ENCODE data around the gene MEGF11. TPM values are rescaled to one million over a fixed set of nuclear protein-coding genes. Genes with fewer than 3 reads are reported as not detected.

MEGF11 gene
- total RNA-seq, 1 experiment from 2014 or later, result 0.76 TPM

- no peak for DNase-seq
- Histone ChIP-seq H3K27me3 (ENCODE audit: control insufficient read depth, insufficient read depth, low read length) (no peaks in the 10 kb centered on the region), H3K4me3 (ENCODE audit: insufficient read depth, low read depth, low read length) (no peak overlapping the region), H3K36me3 (replicated peaks; ENCODE audit: control insufficient read depth, insufficient read depth, low read length) (no peaks in the 10 kb centered on the region)
These were observed 83.9 kb downstream of the MEGF11 start for GRCh38 chr15:66169625-66170024.

GRCh38 chr15:66169023-66169422, 84.5 kb downstream of the MEGF11 start:
- Histone ChIP-seq H3K36me3 (replicated peaks; ENCODE audit: control insufficient read depth, insufficient read depth, low read length) (no peaks in the 10 kb centered on the region), H3K27me3 (ENCODE audit: control insufficient read depth, insufficient read depth, low read length) (no peaks in the 10 kb centered on the region), H3K4me3 (ENCODE audit: insufficient read depth, low read depth, low read length) (no peak overlapping the region)
- no peak for DNase-seq

GRCh38 chr15:66167854-66168253, 85.7 kb downstream of the MEGF11 start:
- Histone ChIP-seq H3K27me3 (ENCODE audit: control insufficient read depth, insufficient read depth, low read length) (no peaks in the 10 kb centered on the region), H3K4me3 (ENCODE audit: insufficient read depth, low read depth, low read length) (no peak overlapping the region), H3K36me3 (replicated peaks; ENCODE audit: control insufficient read depth, insufficient read depth, low read length) (no peaks in the 10 kb centered on the region)
- no peak for DNase-seq

- H3K4me3 ChIP-seq (ENCODE audit: insufficient read depth, low read depth, low read length), result no peak overlapping the region
- no peak for DNase-seq
- no peaks in the 10 kb centered on the region for H3K36me3 ChIP-seq (replicated peaks; ENCODE audit: control insufficient read depth, insufficient read depth, low read length)
- H3K27me3 ChIP-seq (ENCODE audit: control insufficient read depth, insufficient read depth, low read length), result no peaks in the 10 kb centered on the region
These were observed 87.7 kb downstream of the MEGF11 start for GRCh38 chr15:66165856-66166255.

- Histone ChIP-seq H3K4me3 (ENCODE audit: insufficient read depth, low read depth, low read length) (no peak overlapping the region), H3K36me3 (replicated peaks; ENCODE audit: control insufficient read depth, insufficient read depth, low read length) (no peaks in the 10 kb centered on the region), H3K27me3 (ENCODE audit: control insufficient read depth, insufficient read depth, low read length) (no peaks in the 10 kb centered on the region)
- DNase-seq, result no peak
These were observed 88.8 kb downstream of the MEGF11 start for GRCh38 chr15:66164788-66165187.

- no peak for DNase-seq
- H3K36me3 ChIP-seq (replicated peaks; ENCODE audit: control insufficient read depth, insufficient read depth, low read length), result no peaks in the 10 kb centered on the region
- H3K4me3 ChIP-seq (ENCODE audit: insufficient read depth, low read depth, low read length), result no peak overlapping the region
- H3K27me3 ChIP-seq (ENCODE audit: control insufficient read depth, insufficient read depth, low read length), result no peaks in the 10 kb centered on the region
These were observed 90.0 kb downstream of the MEGF11 start for GRCh38 chr15:66163553-66163952.

- DNase-seq, result no peak
- Histone ChIP-seq H3K27me3 (ENCODE audit: control insufficient read depth, insufficient read depth, low read length) (no peaks in the 10 kb centered on the region), H3K4me3 (ENCODE audit: insufficient read depth, low read depth, low read length) (no peak overlapping the region), H3K36me3 (replicated peaks; ENCODE audit: control insufficient read depth, insufficient read depth, low read length) (no peaks in the 10 kb centered on the region)
These were observed 91.3 kb downstream of the MEGF11 start for GRCh38 chr15:66162286-66162685.

- Histone ChIP-seq H3K36me3 (replicated peaks; ENCODE audit: control insufficient read depth, insufficient read depth, low read length) (no peaks in the 10 kb centered on the region), H3K4me3 (ENCODE audit: insufficient read depth, low read depth, low read length) (no peak overlapping the region), H3K27me3 (ENCODE audit: control insufficient read depth, insufficient read depth, low read length) (no peaks in the 10 kb centered on the region)
- DNase-seq, result no peak
These were observed 91.9 kb downstream of the MEGF11 start for GRCh38 chr15:66161575-66162118.

- DNase-seq, result no peak
- Histone ChIP-seq H3K36me3 (replicated peaks; ENCODE audit: control insufficient read depth, insufficient read depth, low read length) (no peaks in the 10 kb centered on the region), H3K27me3 (ENCODE audit: control insufficient read depth, insufficient read depth, low read length) (no peaks in the 10 kb centered on the region), H3K4me3 (ENCODE audit: insufficient read depth, low read depth, low read length) (no peak overlapping the region)
These were observed 92.4 kb downstream of the MEGF11 start for GRCh38 chr15:66161108-66161507.

GRCh38 chr15:66157507-66157906, 96.0 kb downstream of the MEGF11 start:
- no peak for DNase-seq
- no peak overlapping the region for H3K4me3 ChIP-seq (ENCODE audit: insufficient read depth, low read depth, low read length)
- no peaks in the 10 kb centered on the region for H3K27me3 ChIP-seq (ENCODE audit: control insufficient read depth, insufficient read depth, low read length)
- no peaks in the 10 kb centered on the region for H3K36me3 ChIP-seq (replicated peaks; ENCODE audit: control insufficient read depth, insufficient read depth, low read length)

- Histone ChIP-seq H3K36me3 (replicated peaks; ENCODE audit: control insufficient read depth, insufficient read depth, low read length) (no peaks in the 10 kb centered on the region), H3K4me3 (ENCODE audit: insufficient read depth, low read depth, low read length) (no peak overlapping the region), H3K27me3 (ENCODE audit: control insufficient read depth, insufficient read depth, low read length) (no peaks in the 10 kb centered on the region)
- no peak for DNase-seq
These were observed 97.1 kb downstream of the MEGF11 start for GRCh38 chr15:66156310-66156975.

GRCh38 chr15:66155065-66155464, 98.5 kb downstream of the MEGF11 start:
- DNase-seq, result no peak
- H3K36me3 ChIP-seq (replicated peaks; ENCODE audit: control insufficient read depth, insufficient read depth, low read length), result no peaks in the 10 kb centered on the region
- no peak overlapping the region for H3K4me3 ChIP-seq (ENCODE audit: insufficient read depth, low read depth, low read length)
- no peaks in the 10 kb centered on the region for H3K27me3 ChIP-seq (ENCODE audit: control insufficient read depth, insufficient read depth, low read length)

GRCh38 chr15:66154581-66154980, 99.0 kb downstream of the MEGF11 start:
- H3K27me3 ChIP-seq (ENCODE audit: control insufficient read depth, insufficient read depth, low read length), result no peaks in the 10 kb centered on the region
- H3K4me3 ChIP-seq (ENCODE audit: insufficient read depth, low read depth, low read length), result no peak overlapping the region
- no peaks in the 10 kb centered on the region for H3K36me3 ChIP-seq (replicated peaks; ENCODE audit: control insufficient read depth, insufficient read depth, low read length)
- DNase-seq, result no peak

- no peaks in the 10 kb centered on the region for H3K36me3 ChIP-seq (replicated peaks; ENCODE audit: control insufficient read depth, insufficient read depth, low read length)
- no peak overlapping the region for H3K4me3 ChIP-seq (ENCODE audit: insufficient read depth, low read depth, low read length)
- no peaks in the 10 kb centered on the region for H3K27me3 ChIP-seq (ENCODE audit: control insufficient read depth, insufficient read depth, low read length)
- DNase-seq, result no peak
These were observed 99.8 kb downstream of the MEGF11 start for GRCh38 chr15:66153549-66154415.

- H3K36me3 ChIP-seq (replicated peaks; ENCODE audit: control insufficient read depth, insufficient read depth, low read length), result no peaks in the 10 kb centered on the region
- no peaks in the 10 kb centered on the region for H3K27me3 ChIP-seq (ENCODE audit: control insufficient read depth, insufficient read depth, low read length)
- no peak overlapping the region for H3K4me3 ChIP-seq (ENCODE audit: insufficient read depth, low read depth, low read length)
- DNase-seq, result no peak
These were observed 100.9 kb downstream of the MEGF11 start for GRCh38 chr15:66152650-66153049.
